ENCODE results near the gene ZC3H8. TPM values are rescaled to one million over a fixed set of nuclear protein-coding genes. Genes with fewer than 3 reads are reported as not detected.

The ZC3H8 gene
- total RNA-seq, 1 donor from 2014 or later = 7.5 TPM

DNA sequence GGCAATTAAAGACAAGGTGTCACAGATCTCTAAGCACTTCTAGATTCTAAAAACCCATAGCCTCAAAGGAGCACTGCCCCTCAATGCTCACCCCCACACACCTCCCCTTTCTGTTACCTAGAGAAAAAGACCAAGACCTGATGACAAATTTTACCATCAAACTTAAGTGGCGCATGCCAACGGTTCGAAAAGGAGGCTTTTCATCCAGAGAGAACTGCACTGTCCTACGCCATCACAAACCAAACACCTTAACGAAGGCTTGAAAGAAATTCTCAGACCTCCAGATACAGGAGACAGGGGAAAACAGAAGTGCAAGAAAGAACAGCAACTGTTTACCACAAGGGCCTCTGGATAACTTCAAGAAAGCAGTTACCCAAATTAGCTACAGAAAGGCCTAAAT is 18.5 kb upstream of the ZC3H8 start:
- no peak for FAIRE-seq

DNA sequence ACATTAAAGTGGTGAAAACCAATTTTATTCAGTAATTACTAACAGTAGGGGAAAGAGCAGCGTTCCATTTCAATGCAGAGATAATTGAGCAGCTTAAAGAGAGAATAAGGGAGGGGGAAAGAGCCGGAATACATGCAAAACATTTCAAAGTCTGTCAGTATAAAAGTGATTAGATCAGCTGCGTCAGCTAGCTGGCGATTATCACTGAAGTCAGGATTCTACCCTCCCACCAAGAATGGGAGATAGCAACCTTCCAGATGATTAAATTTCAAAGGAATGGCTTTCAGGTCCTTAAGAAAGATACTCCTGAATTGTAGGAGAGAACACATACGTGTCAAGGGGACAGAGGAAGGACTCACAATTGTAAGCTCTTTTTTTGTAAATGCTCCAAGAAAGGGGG is 17.8 kb upstream of the ZC3H8 start:
- Mint-ChIP-seq H3K4me1 (ENCODE audit: low read depth, unreplicated experiment) (no peaks in the 10 kb centered on the region), H3K27ac (ENCODE audit: unreplicated experiment) (no peak overlapping the region), H3K4me3 (ENCODE audit: unreplicated experiment) (no peak overlapping the region), H3K36me3 (ENCODE audit: low read depth, unreplicated experiment) (no peaks in the 10 kb centered on the region), H3K9me3 (ENCODE audit: unreplicated experiment) (no peaks in the 10 kb centered on the region), H3K27me3 (ENCODE audit: low read depth, unreplicated experiment) (no peaks in the 10 kb centered on the region)
- Histone ChIP-seq H3K4me1 (ENCODE audit: insufficient read depth, low read length) (peaks cover 6% of the 10 kb centered on the region), H2AFZ (ENCODE audit: low read depth, low read length) (no peak overlapping the region), H3K4me2 (ENCODE audit: low read length) (no peak overlapping the region), H4K20me1 (ENCODE audit: insufficient read depth, low read length) (no peaks in the 10 kb centered on the region), H3K36me3 (ENCODE audit: insufficient read depth, low read length) (no peaks in the 10 kb centered on the region), H3K79me2 (ENCODE audit: insufficient read depth, low read length) (no peaks in the 10 kb centered on the region), H3K27ac (ENCODE audit: low read depth, low read length) (no peak overlapping the region), H3K9ac (ENCODE audit: low read length) (no peak overlapping the region), H3K4me3 (ENCODE audit: insufficient read depth, low read depth, low read length) (no peak overlapping the region), H3K9me3 (ENCODE audit: insufficient read depth, low read depth, low read length) (no peaks in the 10 kb centered on the region), H3K27me3 (ENCODE audit: insufficient read depth, low read length) (no peaks in the 10 kb centered on the region)
- DNase-seq (ENCODE audit: low read depth) (no peak), FAIRE-seq (no peak)
- TF ChIP-seq, protein P1, sequence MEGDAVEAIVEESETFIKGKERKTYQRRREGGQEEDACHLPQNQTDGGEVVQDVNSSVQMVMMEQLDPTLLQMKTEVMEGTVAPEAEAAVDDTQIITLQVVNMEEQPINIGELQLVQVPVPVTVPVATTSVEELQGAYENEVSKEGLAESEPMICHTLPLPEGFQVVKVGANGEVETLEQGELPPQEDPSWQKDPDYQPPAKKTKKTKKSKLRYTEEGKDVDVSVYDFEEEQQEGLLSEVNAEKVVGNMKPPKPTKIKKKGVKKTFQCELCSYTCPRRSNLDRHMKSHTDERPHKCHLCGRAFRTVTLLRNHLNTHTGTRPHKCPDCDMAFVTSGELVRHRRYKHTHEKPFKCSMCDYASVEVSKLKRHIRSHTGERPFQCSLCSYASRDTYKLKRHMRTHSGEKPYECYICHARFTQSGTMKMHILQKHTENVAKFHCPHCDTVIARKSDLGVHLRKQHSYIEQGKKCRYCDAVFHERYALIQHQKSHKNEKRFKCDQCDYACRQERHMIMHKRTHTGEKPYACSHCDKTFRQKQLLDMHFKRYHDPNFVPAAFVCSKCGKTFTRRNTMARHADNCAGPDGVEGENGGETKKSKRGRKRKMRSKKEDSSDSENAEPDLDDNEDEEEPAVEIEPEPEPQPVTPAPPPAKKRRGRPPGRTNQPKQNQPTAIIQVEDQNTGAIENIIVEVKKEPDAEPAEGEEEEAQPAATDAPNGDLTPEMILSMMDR (IDR thresholded peaks at IDR 0.05; ENCODE audit: insufficient read depth, low read depth, low read length) = no peak
- TF ChIP-seq EZH2 (IDR thresholded peaks at IDR 0.05; ENCODE audit: insufficient read depth, low read length) = no peak

More for the DNA sequence above, 18.5 kb upstream of the ZC3H8 start:
- Histone ChIP-seq H3K27me3 (ENCODE audit: insufficient read depth, low read length) (no peaks in the 10 kb centered on the region), H3K4me1 (ENCODE audit: insufficient read depth, low read length) (peaks cover 6% of the 10 kb centered on the region), H3K9me3 (ENCODE audit: insufficient read depth, low read depth, low read length) (no peaks in the 10 kb centered on the region), H3K79me2 (ENCODE audit: insufficient read depth, low read length) (no peaks in the 10 kb centered on the region), H3K9ac (ENCODE audit: low read length) (no peak overlapping the region), H2AFZ (ENCODE audit: low read depth, low read length) (no peak overlapping the region), H3K36me3 (ENCODE audit: insufficient read depth, low read length) (no peaks in the 10 kb centered on the region), H3K27ac (ENCODE audit: low read depth, low read length) (no peak overlapping the region), H4K20me1 (ENCODE audit: insufficient read depth, low read length) (no peaks in the 10 kb centered on the region), H3K4me3 (ENCODE audit: insufficient read depth, low read depth, low read length) (no peak overlapping the region), H3K4me2 (ENCODE audit: low read length) (no peak overlapping the region)
- Mint-ChIP-seq H3K4me3 (ENCODE audit: unreplicated experiment) (no peak overlapping the region), H3K9me3 (ENCODE audit: unreplicated experiment) (no peaks in the 10 kb centered on the region), H3K27ac (ENCODE audit: unreplicated experiment) (no peak overlapping the region), H3K36me3 (ENCODE audit: low read depth, unreplicated experiment) (no peaks in the 10 kb centered on the region), H3K27me3 (ENCODE audit: low read depth, unreplicated experiment) (no peaks in the 10 kb centered on the region), H3K4me1 (ENCODE audit: low read depth, unreplicated experiment) (no peaks in the 10 kb centered on the region)
- no peak for DNase-seq (ENCODE audit: low read depth)
- no peak for TF ChIP-seq EZH2 (IDR thresholded peaks at IDR 0.05; ENCODE audit: insufficient read depth, low read length)
- TF ChIP-seq, protein P1 (IDR thresholded peaks at IDR 0.05; ENCODE audit: insufficient read depth, low read depth, low read length) = no peak

DNA sequence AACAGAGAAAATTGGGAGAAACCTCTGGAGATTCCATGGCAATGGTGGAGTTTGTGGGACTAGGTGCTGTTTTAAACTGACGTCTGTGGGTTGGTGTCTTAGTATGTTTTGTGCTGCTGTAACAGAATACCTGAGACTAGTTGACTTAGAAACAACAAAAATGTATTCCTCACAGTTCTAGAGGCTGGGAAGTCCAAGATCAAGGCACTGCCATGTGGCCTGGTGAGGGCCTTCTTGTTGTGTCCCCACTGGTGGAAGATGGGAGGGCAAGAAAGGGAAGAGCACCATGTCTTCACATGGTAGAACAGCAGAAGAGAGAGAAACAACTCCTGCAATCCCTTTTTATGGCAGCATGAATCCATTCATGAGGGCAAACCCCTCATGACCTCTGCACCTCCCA is 13.7 kb upstream of the ZC3H8 start:
- FAIRE-seq (no peak), DNase-seq (ENCODE audit: low read depth) (no peak)
- no peaks in the 10 kb centered on the region for H3K4me1 Mint-ChIP-seq (ENCODE audit: low read depth, unreplicated experiment)
- no peaks in the 10 kb centered on the region for H3K27me3 ChIP-seq (ENCODE audit: insufficient read depth, low read length)
- no peaks in the 10 kb centered on the region for H3K36me3 ChIP-seq (ENCODE audit: insufficient read depth, low read length)
- H3K9me3 Mint-ChIP-seq (ENCODE audit: unreplicated experiment) = no peaks in the 10 kb centered on the region
- no peaks in the 10 kb centered on the region for H3K27me3 Mint-ChIP-seq (ENCODE audit: low read depth, unreplicated experiment)
- no peak overlapping the region for H3K4me2 ChIP-seq (ENCODE audit: low read length)
- H3K36me3 Mint-ChIP-seq (ENCODE audit: low read depth, unreplicated experiment) = no peaks in the 10 kb centered on the region
- TF ChIP-seq, protein P1 (IDR thresholded peaks at IDR 0.05; ENCODE audit: insufficient read depth, low read depth, low read length) = no peak
- no peak for TF ChIP-seq EZH2 (IDR thresholded peaks at IDR 0.05; ENCODE audit: insufficient read depth, low read length)
- H4K20me1 ChIP-seq (ENCODE audit: insufficient read depth, low read length) = no peaks in the 10 kb centered on the region
- H3K27ac ChIP-seq (ENCODE audit: low read depth, low read length) = no peak overlapping the region
- H2AFZ ChIP-seq (ENCODE audit: low read depth, low read length) = no peak overlapping the region
- no peaks in the 10 kb centered on the region for H3K4me1 ChIP-seq (ENCODE audit: insufficient read depth, low read length)
- H3K9me3 ChIP-seq (ENCODE audit: insufficient read depth, low read depth, low read length) = no peaks in the 10 kb centered on the region
- no peak overlapping the region for H3K4me3 ChIP-seq (ENCODE audit: insufficient read depth, low read depth, low read length)
- no peak overlapping the region for H3K9ac ChIP-seq (ENCODE audit: low read length)
- no peaks in the 10 kb centered on the region for H3K79me2 ChIP-seq (ENCODE audit: insufficient read depth, low read length)
- H3K4me3 Mint-ChIP-seq (ENCODE audit: unreplicated experiment) = no peak overlapping the region
- H3K27ac Mint-ChIP-seq (ENCODE audit: unreplicated experiment) = no peak overlapping the region

Data from astrocyte (in vitro differentiated cells and primary cell).